Right lobe of liver (tissue), 4 donors: Measurements from ENCODE around the gene SERPINI1.

Experiments
- POLR2A ChIP-seq: fragments of 450-650 bp; IDR thresholded peaks from one replicate; pipeline ENCODE4 v1.6.1; 2017; ENCODE audit warnings: antibody characterized with exemption, mild to moderate bottlenecking
- TF ChIP-seq, protein P1 (sequence below), 4 donors: fragments of 200-600 bp in 3 of 4; fragments of 450-650 bp in 1 of 4; IDR thresholded peaks; one replicate each; pipeline versions ENCODE4 v1.5.1 to v1.8.0; 2016 to 2022; ENCODE audit warnings: antibody characterized with exemption in 4 of 4, mild to moderate bottlenecking in 2 of 4
- donor health status: DM: no; HTN: no; CAD: no.
- donor health status: DM: no; HTN: no; CAD: no.
- donor health status: DM: no; HTN: yes; CAD: no.

- TF ChIP-seq, protein P1, sequence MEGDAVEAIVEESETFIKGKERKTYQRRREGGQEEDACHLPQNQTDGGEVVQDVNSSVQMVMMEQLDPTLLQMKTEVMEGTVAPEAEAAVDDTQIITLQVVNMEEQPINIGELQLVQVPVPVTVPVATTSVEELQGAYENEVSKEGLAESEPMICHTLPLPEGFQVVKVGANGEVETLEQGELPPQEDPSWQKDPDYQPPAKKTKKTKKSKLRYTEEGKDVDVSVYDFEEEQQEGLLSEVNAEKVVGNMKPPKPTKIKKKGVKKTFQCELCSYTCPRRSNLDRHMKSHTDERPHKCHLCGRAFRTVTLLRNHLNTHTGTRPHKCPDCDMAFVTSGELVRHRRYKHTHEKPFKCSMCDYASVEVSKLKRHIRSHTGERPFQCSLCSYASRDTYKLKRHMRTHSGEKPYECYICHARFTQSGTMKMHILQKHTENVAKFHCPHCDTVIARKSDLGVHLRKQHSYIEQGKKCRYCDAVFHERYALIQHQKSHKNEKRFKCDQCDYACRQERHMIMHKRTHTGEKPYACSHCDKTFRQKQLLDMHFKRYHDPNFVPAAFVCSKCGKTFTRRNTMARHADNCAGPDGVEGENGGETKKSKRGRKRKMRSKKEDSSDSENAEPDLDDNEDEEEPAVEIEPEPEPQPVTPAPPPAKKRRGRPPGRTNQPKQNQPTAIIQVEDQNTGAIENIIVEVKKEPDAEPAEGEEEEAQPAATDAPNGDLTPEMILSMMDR (IDR thresholded peaks at IDR 0.05): no peak
- TF ChIP-seq POLR2A: no peak
These were observed 124.1 kb downstream of the SERPINI1 start for GRCh38 chr3:167859610-167860009.
